ENCODE measurements around the gene TUBB2A.

The TUBB2A gene

DNA sequence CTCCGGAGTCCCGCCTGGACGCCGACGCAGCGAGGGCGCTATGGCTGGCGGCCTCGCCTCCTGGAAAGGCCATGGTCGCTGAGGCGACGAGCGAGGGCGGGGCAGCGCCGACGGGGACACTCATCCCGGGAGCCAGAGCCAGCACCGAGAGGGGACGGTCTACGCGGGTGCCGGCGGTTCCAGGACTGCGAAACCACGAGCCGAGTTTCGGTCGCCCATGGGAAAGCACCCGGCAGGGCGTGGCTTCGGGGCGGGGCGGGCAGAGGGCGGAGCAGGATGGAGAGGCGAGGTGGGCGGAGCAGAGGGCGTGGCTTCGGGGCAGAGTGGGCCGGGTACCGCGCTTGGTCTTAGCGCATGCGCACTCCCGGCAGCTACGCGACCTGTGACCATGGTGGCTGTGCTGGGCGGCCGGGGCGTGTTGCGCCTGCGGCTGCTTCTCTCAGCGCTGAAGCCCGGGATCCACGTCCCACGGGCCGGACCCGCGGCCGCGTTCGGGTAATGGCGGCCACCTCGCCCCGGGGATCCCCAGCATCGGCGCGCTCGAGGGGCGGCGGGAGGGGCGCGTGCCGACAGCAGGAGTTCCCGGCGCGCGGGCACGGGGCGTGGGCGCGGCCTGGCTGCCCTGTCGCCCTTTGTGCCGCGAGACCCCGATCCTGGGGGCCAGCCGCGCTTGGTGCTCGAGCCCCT, 38.8 kb downstream of the TUBB2A start, which contains the start of gene BPHL:
BPHL (plus strand) TSS at position 359 of the 687 bp plus-strand sequence; CDS start at position 389, 30 bp downstream.
- H3K4me3 ChIP-seq (ENCODE audit: low read depth, low read length), result peak within 1 kb of the TSS; percentile 95
- TF ChIP-seq, protein P1, sequence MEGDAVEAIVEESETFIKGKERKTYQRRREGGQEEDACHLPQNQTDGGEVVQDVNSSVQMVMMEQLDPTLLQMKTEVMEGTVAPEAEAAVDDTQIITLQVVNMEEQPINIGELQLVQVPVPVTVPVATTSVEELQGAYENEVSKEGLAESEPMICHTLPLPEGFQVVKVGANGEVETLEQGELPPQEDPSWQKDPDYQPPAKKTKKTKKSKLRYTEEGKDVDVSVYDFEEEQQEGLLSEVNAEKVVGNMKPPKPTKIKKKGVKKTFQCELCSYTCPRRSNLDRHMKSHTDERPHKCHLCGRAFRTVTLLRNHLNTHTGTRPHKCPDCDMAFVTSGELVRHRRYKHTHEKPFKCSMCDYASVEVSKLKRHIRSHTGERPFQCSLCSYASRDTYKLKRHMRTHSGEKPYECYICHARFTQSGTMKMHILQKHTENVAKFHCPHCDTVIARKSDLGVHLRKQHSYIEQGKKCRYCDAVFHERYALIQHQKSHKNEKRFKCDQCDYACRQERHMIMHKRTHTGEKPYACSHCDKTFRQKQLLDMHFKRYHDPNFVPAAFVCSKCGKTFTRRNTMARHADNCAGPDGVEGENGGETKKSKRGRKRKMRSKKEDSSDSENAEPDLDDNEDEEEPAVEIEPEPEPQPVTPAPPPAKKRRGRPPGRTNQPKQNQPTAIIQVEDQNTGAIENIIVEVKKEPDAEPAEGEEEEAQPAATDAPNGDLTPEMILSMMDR (conservative IDR thresholded peaks at IDR 0.05; ENCODE audit: low read depth, low read length), result no peak
- DNase-seq (ENCODE audit: low read depth), result peak; percentile 95

DNA sequence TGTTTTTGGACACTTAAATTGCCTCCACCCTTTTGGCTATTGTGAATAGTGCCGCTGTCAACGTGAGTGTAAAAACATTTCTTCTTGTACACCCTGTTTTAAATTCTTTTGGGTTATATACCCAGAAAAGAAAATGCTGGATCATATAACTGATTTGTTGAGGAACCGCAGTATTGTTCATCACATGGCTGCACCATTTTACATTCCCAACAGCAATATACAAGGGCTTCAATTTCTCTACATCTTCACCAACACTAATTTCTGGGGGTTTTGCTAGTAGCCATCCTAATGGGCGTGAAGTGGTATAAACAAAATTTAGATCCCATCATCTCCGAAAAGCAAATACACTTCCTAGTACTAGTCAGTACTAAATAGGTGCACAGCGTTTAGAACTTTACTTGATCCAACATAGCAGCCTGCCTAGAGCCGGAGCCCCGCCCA, 39.4 kb downstream of the TUBB2A start:
- DNase-seq (ENCODE audit: low read depth), result peak; percentile 81
- peak overlapping the region; percentile 95 for H3K4me3 ChIP-seq (ENCODE audit: low read depth, low read length)
- TF ChIP-seq, protein P1 (conservative IDR thresholded peaks at IDR 0.05; ENCODE audit: low read depth, low read length), result no peak

GRCh38 chr6:3114377-3114776, 43.0 kb downstream of the TUBB2A start:
- TF ChIP-seq, protein P1 (conservative IDR thresholded peaks at IDR 0.05; ENCODE audit: low read depth, low read length), result no peak
- DNase-seq (ENCODE audit: low read depth), result no peak
- no peak overlapping the region for H3K4me3 ChIP-seq (ENCODE audit: low read depth, low read length)

- H3K4me3 ChIP-seq (ENCODE audit: low read depth, low read length), result no peak overlapping the region
- no peak for DNase-seq (ENCODE audit: low read depth)
- TF ChIP-seq, protein P1 (conservative IDR thresholded peaks at IDR 0.05; ENCODE audit: low read depth, low read length), result no peak
Observed at GRCh38 chr6:3109761-3110160, 47.6 kb downstream of the TUBB2A start.

- TF ChIP-seq, protein P1 (conservative IDR thresholded peaks at IDR 0.05; ENCODE audit: low read depth, low read length), result no peak
- no peak for DNase-seq (ENCODE audit: low read depth)
- H3K4me3 ChIP-seq (ENCODE audit: low read depth, low read length), result no peak overlapping the region
Observed at GRCh38 chr6:3108746-3109414, 48.5 kb downstream of the TUBB2A start.

All from choroid plexus epithelial cell (primary cell).